Kidney capillary endothelial cell (primary cell): ENCODE results near the gene BEND5.

Experiments
- DNase-seq: peaks from one replicate; pipeline ENCODE4 v3.0.0-alpha.2; 2018; ENCODE audit warnings: low spot score

Gene BEND5

GRCh38 chr1:48776393-48777218, at the start of gene BEND5:
TSS of gene BEND5 (minus strand) at chr1:48776891. CDS start at chr1:48776831, 60 bp downstream.
- no peak for DNase-seq

GRCh38 chr1:48823168-48823567, 46.5 kb upstream of the BEND5 start:
- no peak for DNase-seq

GRCh38 chr1:48820491-48820890, 43.8 kb upstream of the BEND5 start:
- DNase-seq, result no peak

GRCh38 chr1:48817505-48818114, 40.9 kb upstream of the BEND5 start:
- DNase-seq, result peak; percentile 40

GRCh38 chr1:48810740-48811139, 34.0 kb upstream of the BEND5 start:
- DNase-seq, result no peak

GRCh38 chr1:48808496-48808895, 31.8 kb upstream of the BEND5 start:
- no peak for DNase-seq

GRCh38 chr1:48807554-48808260, 31.0 kb upstream of the BEND5 start:
- DNase-seq, result no peak

GRCh38 chr1:48803474-48803873, 26.8 kb upstream of the BEND5 start:
- no peak for DNase-seq

- no peak for DNase-seq
These were observed 18.1 kb upstream of the BEND5 start for GRCh38 chr1:48794816-48795215.

- DNase-seq, result no peak
These were observed 17.2 kb upstream of the BEND5 start for GRCh38 chr1:48793863-48794262.

GRCh38 chr1:48792961-48793360, 16.3 kb upstream of the BEND5 start:
- DNase-seq, result no peak

- DNase-seq, result no peak
These were observed 13.7 kb upstream of the BEND5 start for GRCh38 chr1:48790397-48790796.

GRCh38 chr1:48789903-48790302, 13.2 kb upstream of the BEND5 start:
- no peak for DNase-seq

- no peak for DNase-seq
These were observed 9.2 kb upstream of the BEND5 start for GRCh38 chr1:48785869-48786268.

- DNase-seq, result no peak
These were observed 7.6 kb upstream of the BEND5 start for GRCh38 chr1:48784301-48784700.

- no peak for DNase-seq
These were observed 666 bp upstream of the BEND5 start for GRCh38 chr1:48777219-48777895.

GRCh38 chr1:48775831-48776392, 779 bp downstream of the BEND5 start:
- no peak for DNase-seq

- no peak for DNase-seq
These were observed 3.6 kb downstream of the BEND5 start for GRCh38 chr1:48773133-48773532.

- DNase-seq, result no peak
These were observed 4.5 kb downstream of the BEND5 start for GRCh38 chr1:48772211-48772610.

- DNase-seq, result no peak
These were observed 5.1 kb downstream of the BEND5 start for GRCh38 chr1:48771561-48771960.

- DNase-seq, result no peak
These were observed 8.6 kb downstream of the BEND5 start for GRCh38 chr1:48767975-48768510.

- no peak for DNase-seq
These were observed 11.4 kb downstream of the BEND5 start for GRCh38 chr1:48765335-48765734.
